Left cardiac atrium (tissue), 4 donors: ENCODE measurements around the gene ENO3. TPM values are rescaled to one million over a fixed set of nuclear protein-coding genes. Genes with fewer than 3 reads are reported as not detected.

Source experiments
- ATAC-seq, 2 donors: fragments of 200-7000 bp; cut with Tn5 transposase; one replicate each; pipeline ENCODE4 v1.9.1; 2020; ENCODE audit warnings: mild to moderate bottlenecking in 2 of 2, moderate library complexity in 2 of 2
- DNase-seq: peaks from one replicate; pipeline ENCODE4 v3.0.0-alpha.2; 2020
- intact Hi-C, 2 donors: fragments of 100-400 bp; cut with DNase I; formaldehyde crosslinking; loops; one replicate each; pipeline versions ENCODE4 v1.14.1 to v1.15.1; 2022 to 2023
- total RNA-seq, 2 donors: library from RNA; stranded (reverse); fragmentation: NEBNext Ultra II Directional; extraction: Animal tissue kit (Norgen Biotek cat#: 25700); gene quantifications; one replicate each; pipeline ENCODE4 v1.2.1, GENCODE V29; 2021
- donor health status: DM: no; HTN: yes; CAD: no.
- donor health status: DM: no; HTN: yes; CAD: no; lungs with severe emphysema.
- donor health status: DM: yes; HTN: yes; CAD: no.
- donor health status: Dilated cardiomyopathy.

Gene ENO3
- total RNA-seq, 2 donors from 2014 or later, result 149 to 228 TPM

DNA sequence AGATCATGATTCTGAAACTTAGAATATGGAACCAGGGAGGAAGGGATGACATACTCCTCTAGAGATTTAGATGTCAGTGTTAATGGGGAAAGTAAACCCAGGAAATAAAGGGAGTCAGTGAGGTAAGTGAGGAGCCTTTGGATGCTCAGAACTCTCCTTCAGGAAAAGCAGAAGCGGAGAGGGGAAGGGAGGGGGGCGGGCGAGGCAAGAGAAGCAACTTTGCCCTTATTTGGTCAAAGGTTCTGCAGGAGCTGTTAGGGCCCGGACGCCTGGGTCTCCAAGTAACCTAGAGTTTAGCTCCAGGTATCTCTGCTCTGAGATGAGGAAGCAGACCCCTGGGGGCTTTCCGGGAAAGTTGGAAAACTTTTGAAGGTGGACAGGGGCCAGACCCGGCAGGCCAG, 3.9 kb upstream of the ENO3 start:
- intact Hi-C loops, result no loop called here
- ATAC-seq (no peak), DNase-seq (no peak)

DNA sequence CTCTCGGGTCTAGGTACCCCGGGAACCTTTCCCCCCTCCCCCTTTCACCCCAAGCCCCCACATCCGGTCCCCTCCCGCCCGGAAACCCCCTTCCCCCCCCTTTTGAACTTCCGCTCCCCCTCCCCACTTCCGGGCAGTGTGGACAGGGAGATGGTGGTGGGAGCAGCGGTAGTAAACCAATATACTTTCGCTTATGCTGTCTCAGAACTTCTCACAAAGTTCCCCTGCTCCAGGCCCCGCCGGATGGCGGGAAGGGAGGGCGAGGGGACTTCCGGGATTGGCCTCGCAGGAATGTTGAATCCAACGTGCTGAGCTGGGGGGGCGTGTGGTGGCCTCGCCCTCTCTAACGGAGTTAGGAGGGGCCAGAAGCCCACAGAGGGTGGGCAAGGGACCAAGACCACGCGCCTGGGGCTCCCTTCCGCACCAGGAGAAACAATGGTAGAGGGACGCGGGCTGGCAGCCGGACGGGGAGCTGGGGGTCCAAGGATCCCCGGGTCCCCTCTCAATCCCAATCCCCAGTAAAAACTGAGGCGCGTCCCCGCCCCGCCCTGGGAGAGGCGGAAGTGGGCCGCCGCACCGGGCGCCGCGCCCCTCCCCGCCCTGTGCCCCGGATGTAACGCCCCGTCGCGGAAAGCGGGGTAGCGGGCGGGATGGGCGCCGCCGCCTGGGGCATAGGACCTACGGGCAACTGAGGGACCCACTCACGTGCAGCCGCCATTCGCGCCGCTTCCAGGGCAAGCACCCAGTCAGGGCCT, 3.3 kb upstream of the ENO3 start:
- ATAC-seq, result peak; percentile 35 to 39
- DNase-seq, result peak; percentile 68
- intact Hi-C loops, result no loop called here

DNA sequence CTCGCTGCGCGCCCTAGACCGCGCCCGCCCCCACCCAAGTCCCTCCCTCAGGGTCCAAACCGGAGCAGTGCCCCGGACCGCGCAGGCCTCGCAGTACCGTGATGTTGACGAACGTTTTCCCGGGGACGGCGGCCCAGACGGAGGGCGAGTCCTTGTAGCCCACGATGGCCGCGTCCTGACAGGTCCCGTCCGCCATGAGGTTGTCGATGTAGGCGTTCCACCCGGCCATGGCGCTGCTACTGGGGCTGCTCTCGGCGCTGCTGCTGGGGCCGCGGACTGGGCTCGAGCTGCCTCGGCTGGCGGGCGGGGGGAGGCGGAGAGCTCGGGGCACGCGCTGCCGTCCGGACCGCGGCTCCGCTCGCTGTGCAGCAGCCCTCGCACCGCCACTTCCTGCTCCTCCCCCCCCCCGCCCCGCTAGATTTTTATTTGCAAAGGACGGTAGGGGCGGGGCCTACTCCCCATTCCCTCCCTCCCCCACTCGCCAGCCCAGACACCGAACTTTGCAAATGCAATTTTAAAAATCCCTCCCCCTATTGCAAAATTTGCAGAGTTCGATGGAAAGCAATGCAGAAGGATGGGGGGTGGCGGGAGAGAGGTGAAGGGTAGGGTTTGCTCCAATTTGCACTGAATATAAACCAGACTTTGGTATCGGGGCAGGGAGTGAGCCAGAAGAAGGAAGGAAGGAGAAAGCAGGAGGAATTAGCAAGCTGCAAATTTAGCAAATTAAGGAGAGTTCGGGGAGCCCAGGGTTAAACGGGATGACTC, 2.6 kb upstream of the ENO3 start, which contains the start of gene PFN1:
PFN1 (minus strand) TSS at position 365 of the 765 bp plus-strand sequence; CDS start at position 229, 136 bp downstream.
- intact Hi-C loops, result no loop called here
- ATAC-seq (peak; percentile 74 to 79), DNase-seq (peak; percentile 91)

DNA sequence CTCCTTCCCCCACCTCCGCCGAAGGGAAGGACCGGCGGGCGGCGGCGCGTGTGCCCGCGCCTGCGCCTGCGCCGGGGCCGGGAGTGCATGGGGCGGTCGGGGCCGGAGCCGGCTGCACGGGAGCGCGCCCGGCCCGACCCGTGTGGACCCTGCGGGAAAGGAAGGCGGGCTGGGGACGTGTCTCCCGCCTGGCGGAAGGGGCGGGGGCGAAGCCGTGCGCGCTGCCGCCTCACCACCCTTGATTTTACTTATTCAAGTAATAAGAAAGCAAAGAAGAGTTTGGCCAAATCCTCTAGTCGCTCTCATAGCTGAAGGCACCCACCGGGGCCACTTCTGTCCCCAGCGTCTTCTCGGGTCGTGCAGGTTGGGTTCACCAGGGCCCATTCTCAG, 2.0 kb upstream of the ENO3 start:
- DNase-seq (peak; percentile 87), ATAC-seq (peak; percentile 77 to 82)
- intact Hi-C loops, result no loop called here

DNA sequence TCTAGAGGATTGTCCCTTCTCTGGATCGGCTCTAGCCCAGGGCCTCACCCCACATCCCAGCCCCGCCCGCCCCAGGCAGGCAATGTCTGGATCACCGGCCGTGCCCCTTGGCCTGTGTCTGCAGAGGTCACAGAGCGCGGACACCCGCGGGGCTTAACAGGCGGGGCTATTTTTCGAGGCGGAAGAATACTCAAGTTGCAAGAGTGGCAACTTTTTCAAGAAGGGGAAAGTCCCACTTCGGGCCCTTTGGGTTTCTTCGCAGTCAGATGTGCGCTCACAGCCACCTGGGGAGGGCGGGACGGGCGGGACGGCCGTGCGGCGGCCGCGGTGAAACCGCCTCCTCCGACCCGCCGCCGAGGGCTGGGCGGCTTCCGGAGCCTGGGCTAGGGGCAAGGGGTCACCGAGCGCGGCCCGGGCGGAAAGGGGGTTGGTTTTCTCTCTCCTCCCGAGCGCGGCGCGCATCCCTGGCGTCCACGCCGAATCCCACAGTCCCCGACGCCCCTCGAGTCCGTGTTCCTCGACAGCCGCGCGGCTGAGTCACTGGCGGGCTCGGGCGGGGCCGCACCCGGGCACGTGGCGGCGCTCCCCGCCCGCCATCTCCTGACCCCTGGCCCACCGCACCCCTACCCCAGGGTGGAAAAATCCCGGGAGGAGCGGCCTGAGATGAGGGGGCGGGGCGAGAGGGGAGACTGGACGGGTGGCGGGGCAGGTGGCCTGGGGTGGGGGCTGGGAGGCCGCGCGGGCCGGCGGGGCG, 1.4 kb upstream of the ENO3 start:
- intact Hi-C loops, result loop anchor here in 1 of 2 donors (2.0 kb wide), 1 partner anchor 17 kb away; the partner anchor contains the start of gene SPAG7
- DNase-seq, result peak; percentile 84
- peak; percentile 8 to 55 for ATAC-seq

DNA sequence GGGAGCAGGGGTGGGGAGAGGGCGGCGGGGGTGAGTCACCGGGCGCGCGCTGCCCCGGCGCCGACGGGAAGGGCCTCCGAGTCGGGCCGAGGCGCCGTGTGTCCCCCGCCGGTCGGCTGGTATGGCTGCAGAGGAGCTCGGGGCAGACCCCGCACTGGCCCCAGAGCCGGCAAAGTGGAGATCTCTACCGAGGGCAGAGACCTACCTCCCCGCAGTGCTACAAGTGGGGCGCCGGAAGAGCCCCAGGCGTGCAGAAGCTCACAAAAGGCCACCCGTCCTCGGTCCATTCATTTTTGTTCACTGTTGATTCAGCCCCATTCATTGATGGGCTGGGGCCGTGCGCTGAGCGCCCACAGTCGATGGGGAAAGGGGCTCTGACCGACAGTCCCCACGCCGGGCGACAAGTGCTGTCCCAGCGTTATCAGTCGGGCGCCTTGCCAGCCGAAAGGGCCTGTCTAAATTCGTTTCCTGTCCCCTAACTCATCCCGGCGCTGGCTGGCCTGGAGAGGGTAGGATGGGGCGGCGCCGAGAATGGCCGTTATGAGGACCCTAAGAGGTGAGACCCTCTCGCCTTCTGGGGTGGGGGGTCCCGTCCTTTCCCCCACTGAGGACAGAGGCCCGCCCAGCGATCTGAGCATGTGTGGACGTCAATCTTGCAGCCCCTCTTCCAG, 709 bp upstream of the ENO3 start:
- intact Hi-C loops, result loop anchor here in 1 of 2 donors (2.0 kb wide), 1 partner anchor 17 kb away; the partner anchor contains the start of gene SPAG7
- DNase-seq (peak; percentile 85), ATAC-seq (peak; percentile 3 to 6)

DNA sequence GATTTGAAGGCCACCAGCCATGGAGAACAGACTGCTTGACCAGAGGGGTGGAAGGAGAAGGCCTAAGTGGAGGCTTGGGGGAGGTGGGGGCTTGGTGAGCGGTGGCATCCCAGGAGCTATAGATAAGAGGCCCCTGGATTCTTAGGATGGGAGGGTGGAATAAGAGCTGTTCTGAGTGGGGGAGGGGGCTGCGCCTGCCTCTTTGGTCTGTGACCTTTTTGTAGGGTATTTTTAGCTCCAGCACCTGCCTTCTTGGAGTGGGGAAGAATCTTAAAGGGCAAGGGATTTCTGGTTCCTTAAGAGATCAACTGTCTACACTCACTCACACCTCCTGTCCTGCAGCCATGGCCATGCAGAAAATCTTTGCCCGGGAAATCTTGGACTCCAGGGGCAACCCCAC, 567 bp downstream of the ENO3 start:
- no peak for ATAC-seq

DNA sequence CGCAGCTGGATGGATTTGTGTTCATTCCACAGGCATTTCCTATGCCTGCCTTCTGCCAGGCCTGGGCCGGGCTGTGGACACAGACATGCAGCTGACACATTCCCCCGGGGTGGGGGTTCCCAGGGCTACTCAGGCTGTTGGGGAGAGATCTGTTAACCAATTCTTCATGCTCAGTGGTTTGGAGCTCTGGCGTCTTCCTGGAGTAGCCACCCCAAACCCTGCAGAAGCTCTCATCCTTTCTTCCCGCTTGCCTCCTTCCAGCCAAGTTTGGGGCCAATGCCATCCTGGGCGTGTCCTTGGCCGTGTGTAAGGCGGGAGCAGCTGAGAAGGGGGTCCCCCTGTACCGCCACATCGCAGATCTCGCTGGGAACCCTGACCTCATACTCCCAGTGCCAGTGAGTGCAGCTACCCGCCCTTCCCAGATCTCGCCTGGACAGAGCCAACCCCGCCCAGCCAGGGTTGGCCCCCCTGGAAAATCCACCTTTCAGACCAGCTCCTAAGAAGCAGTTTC, 2.6 kb downstream of the ENO3 start:
- ATAC-seq (no peak), DNase-seq (no peak)
- intact Hi-C loops, result no loop called here

More for the DNA sequence above, 567 bp downstream of the ENO3 start:
- no peak for DNase-seq
- intact Hi-C loops, result loop anchor here in 1 of 2 donors (2.0 kb wide), 1 partner anchor 15 kb away; the partner anchor contains the start of gene SPAG7

DNA sequence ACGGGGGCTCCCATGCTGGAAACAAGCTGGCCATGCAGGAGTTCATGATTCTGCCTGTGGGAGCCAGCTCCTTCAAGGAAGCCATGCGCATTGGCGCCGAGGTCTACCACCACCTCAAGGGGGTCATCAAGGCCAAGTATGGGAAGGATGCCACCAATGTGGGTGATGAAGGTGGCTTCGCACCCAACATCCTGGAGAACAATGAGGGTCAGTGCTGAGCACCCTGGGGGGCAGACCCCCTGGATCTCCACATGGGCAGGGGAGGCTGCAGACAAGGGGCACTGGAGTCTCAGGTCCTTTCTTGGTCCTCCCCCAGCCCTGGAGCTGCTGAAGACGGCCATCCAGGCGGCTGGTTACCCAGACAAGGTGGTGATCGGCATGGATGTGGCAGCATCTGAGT, 4.2 kb downstream of the ENO3 start:
- intact Hi-C loops, result no loop called here
- DNase-seq, result no peak
- no peak for ATAC-seq

DNA sequence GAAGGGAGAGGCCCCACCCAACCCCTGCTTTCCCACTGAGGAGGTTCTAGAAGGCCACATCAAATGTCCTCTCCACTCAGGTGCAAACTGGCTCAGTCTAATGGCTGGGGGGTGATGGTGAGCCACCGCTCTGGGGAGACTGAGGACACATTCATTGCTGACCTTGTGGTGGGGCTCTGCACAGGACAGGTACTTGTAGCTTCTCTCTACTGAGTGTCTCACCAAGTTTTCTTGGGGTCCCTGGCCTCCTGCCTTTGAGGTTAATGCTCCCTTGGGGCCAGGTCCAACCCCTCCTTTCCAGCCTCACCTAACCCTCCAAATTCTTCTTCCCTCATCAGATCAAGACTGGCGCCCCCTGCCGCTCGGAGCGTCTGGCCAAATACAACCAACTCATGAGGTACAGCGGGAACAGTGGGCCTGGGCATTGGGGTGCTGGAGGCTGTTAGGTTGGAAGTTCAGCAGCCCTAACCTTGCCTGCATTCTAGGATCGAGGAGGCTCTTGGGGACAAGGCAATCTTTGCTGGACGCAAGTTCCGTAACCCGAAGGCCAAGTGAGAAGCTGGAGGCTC, 5.7 kb downstream of the ENO3 start:
- no peak for DNase-seq
- ATAC-seq, result no peak
- intact Hi-C loops, result no loop called here

DNA sequence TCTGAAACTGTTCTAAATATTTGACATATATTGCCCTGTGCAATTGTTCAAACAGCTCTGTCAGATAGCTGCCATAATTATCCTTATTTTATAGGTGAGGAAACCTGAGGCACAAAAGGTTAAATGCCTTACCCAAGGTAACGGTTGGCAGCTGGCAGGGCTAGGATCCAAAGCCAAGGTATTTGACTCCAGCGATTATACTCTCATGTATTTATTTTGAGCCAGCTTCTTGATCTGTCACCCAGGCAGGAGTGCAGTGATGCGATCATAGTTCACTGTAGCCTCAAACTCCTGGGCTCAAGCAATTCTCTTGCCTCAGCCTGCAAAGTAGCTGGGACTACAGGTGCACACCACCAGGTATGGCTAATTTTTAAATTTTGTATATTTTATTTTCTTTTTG, 7.2 kb downstream of the ENO3 start:
- intact Hi-C loops, result no loop called here
- DNase-seq (no peak), ATAC-seq (no peak)

DNA sequence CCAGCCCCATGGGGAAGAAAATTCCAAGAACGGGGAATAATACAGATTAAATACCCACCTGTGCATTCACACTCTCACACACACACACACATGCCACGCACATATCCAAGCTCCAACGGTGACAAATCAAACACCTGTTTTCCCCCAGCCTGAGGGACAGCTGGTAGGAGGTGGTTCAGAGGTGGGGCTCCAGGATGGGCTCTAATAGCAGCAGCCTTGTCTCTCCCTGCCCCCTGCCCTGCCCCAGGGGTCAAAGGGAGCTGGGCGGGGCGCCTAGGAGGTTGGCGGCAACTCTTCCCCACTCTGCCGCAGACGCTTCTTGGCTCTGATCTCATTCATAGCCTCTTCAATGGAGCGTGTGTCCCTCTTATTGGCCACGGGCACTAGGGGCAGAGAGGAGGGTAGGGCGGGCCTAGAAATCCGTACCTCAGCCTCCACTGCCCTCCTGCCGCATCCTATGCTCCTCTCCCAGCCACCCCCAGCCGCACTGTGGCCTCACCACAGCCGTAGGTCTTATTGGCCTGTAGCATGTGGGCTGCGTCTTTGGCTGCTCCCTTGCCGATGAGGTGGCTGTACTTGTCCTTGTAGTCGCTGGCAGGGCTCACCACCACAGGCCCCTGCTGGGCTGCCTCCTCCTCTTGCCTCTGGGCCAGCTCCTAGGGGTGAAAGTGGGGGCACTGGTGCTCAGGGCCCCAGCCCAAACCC, 8.5 kb downstream of the ENO3 start:
- ATAC-seq, result no peak
- no peak for DNase-seq
- intact Hi-C loops, result no loop called here

DNA sequence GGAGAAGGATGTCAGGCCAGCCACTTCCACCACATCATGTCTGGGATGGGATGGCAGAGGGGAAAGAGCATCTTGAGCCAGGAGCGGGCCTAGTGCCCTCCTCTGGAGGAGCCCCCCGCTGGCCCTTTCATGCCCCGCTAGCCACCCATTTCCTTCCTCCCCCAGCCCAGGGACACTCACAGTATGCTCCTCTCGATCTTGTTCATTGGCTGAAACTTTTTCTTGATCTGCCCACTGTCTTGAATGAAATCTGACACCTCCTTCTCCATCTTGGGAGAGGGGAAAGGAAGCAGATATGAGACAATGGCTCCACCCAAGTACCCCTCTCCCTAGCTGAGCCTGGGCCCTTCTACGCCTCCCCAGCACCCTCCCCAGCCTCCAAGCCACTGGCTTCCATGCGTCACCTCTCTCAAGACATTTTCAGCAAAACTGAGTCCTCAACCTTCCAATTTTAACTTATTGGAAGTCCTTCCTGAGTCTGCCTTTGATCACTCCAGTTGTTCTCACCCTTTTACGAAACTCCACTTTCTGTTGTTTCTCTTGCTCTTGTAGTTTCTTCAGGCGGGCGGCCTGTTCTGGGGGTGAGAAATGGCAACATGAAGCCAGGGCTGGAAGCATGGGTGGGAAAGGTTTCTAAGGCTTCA, 9.5 kb downstream of the ENO3 start:
- intact Hi-C loops, result no loop called here
- ATAC-seq (no peak), DNase-seq (no peak)

DNA sequence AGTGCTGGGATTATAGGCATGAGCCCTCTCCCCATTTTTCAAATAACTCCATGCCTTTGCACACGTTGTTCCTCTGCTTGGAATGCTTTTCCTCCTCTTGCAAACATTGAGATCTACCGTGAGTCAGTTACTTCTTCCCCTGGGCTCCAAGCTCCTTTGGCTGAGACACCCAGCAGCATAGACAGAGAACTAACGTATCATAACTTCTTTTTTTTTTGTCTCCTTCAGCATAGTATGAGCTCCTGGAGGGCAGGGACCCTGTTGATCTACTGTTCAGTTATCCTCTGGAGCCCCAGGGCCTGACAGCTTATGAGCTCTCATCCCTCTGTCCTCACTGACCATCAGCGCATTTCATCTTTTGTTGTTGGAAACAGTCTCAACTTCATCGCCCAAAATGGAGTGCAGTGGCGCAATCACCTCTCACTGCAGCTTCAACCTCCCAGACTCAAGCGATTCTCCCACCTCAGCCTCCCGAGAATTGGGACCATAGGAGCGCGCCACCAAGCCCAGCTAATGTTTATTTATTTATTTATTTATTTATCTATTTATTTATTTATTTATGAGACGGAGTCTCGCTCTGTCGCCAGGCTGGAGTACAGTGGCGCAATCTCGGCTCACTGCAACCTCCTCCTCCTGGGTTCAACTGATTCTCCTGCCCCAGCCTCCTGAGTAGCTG, 14.5 kb downstream of the ENO3 start:
- no peak for ATAC-seq
- intact Hi-C loops, result no loop called here
- no peak for DNase-seq

DNA sequence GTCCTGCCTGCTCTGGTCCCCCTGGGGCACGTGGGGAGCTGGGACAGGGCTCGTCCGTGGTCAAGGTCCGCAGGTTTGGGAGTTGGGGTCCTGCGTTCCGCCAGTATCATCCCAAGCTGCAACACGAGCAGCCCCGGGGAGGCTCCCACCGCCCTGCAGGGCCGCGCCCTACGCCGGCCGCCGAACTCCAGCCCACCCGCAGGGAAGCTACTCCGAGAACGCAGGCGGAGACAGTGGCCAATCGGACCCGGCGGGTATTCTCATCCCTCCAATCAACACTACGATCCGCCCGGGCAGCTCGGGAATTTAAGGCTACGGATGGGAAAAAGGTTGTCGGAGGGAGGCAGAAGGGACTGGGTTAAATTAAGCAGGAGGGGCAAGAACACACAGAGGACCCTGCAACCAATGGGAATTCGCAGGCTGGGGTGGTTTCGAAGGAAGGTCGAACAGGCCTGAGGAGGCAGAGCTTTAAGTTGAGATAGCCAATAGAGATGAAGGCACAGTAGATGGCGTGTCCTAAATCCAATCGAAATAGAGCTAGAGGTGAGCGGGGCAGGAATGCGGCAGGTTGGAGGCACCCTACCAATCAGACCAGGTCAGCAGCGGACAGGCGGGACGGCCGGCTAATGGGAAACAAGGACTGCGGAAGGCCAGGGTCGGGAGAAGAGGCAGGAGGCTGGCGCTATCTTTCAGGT, 16.1 kb downstream of the ENO3 start:
- peak; percentile 98 for DNase-seq
- peak; percentile 92 to 93 for ATAC-seq
- intact Hi-C loops, result loop anchor here in 1 of 2 donors (2.0 kb wide), 1 partner anchor 16 kb away; the partner anchor contains the start of gene ENO3
